IMR-90 (cell line): Measurements from ENCODE around the gene APEX1. TPM values are rescaled to one million over a fixed set of nuclear protein-coding genes. Genes with fewer than 3 reads are reported as not detected.

Experiments used
- ATAC-seq: fragments of 200-7000 bp; cut with Tn5 transposase; 2 replicates; pipeline ENCODE4 v1.9.1; 2020; ENCODE audit warnings: low read depth, mild to moderate bottlenecking, moderate library complexity
- BruUV-seq: library from RNA; stranded (reverse); fragments of 400-500 nt; replicated peaks from 2 replicates; lab custom pipeline; 2021; lab: Mats Ljungman, UMichigan
- CTCF ChIA-PET: fragments of 300-600 bp; formaldehyde crosslinking; extraction: SDS; loops from one replicate; lab custom pipeline; 2021; ENCODE audit warnings: antibody characterized with exemption; lab: Yijun Ruan, JAX
- POLR2A ChIA-PET: fragments of 300-600 bp; sonication (Branson Sonifier 250); formaldehyde crosslinking; loops from one replicate; lab custom pipeline; 2022; ENCODE audit warnings: antibody characterized with exemption; ENCODE audit not compliant: unreplicated experiment; lab: Charles Lee
- DNase-seq: peaks from one replicate; pipeline ENCODE4 v3.0.0; 2013
- H2AFZ ChIP-seq: replicated peaks from 2 replicates; pipeline ENCODE3; 2013; ENCODE audit warnings: low read length, mild to moderate bottlenecking; ENCODE audit not compliant: poor library complexity
- H2AK5ac ChIP-seq: 2 replicates; pipeline ENCODE4 v1.6.1; 2013; ENCODE audit warnings: low read depth, low read length, inconsistent platforms
- H2AK9ac ChIP-seq: replicated peaks from 2 replicates; pipeline ENCODE3; 2013; ENCODE audit warnings: mild to moderate bottlenecking, low read depth, low read length, moderate library complexity; ENCODE audit not compliant: poor library complexity
- H2BK120ac ChIP-seq: 2 replicates; pipeline ENCODE4 v1.6.1; 2013; ENCODE audit warnings: low read depth, low read length, inconsistent platforms
- H2BK15ac ChIP-seq: 3 replicates; pipeline ENCODE4 v1.6.1; 2013; ENCODE audit warnings: low read depth, low read length, inconsistent platforms
- H2BK20ac ChIP-seq: 2 replicates; pipeline ENCODE4 v1.6.1; 2013; ENCODE audit warnings: low read depth, mild to moderate bottlenecking, inconsistent platforms, low read length, moderate library complexity
- H2BK5ac ChIP-seq: 2 replicates; pipeline ENCODE4 v1.6.1; 2013; ENCODE audit warnings: mild to moderate bottlenecking, low read depth, low read length, inconsistent platforms; ENCODE audit not compliant: poor library complexity, severe bottlenecking
- H3K14ac ChIP-seq: replicated peaks from 2 replicates; pipeline ENCODE4 v1.6.1; 2013; ENCODE audit warnings: low read depth, low read length, inconsistent platforms
- H3K18ac ChIP-seq: 2 replicates; pipeline ENCODE4 v1.6.1; 2013; ENCODE audit warnings: low read depth, low read length, control low read depth
- H3K23ac ChIP-seq: 2 replicates; pipeline ENCODE4 v1.6.1; 2013; ENCODE audit warnings: low read depth, low read length, inconsistent platforms
- H3K27ac ChIP-seq: 2 replicates; pipeline ENCODE4 v1.5.1; 2013; ENCODE audit warnings: mild to moderate bottlenecking, control low read depth, low read length; ENCODE audit not compliant: insufficient read depth
- H3K27me3 ChIP-seq: 2 replicates; pipeline ENCODE4 v1.6.1; 2013; ENCODE audit warnings: low read length; ENCODE audit not compliant: control insufficient read depth, insufficient read depth
- H3K36me3 ChIP-seq: 2 replicates; pipeline ENCODE4 v1.6.1; 2013; ENCODE audit warnings: low read length, mixed read lengths; ENCODE audit not compliant: control insufficient read depth, insufficient read depth
- H3K4ac ChIP-seq: 2 replicates; pipeline ENCODE4 v1.6.1; 2013; ENCODE audit warnings: low read depth, low read length, inconsistent platforms
- H3K4me1 ChIP-seq: 2 replicates; pipeline ENCODE4 v1.6.1; 2013; ENCODE audit warnings: low read length, mixed read lengths; ENCODE audit not compliant: control insufficient read depth, insufficient read depth
- H3K4me2 ChIP-seq: 2 replicates; pipeline ENCODE4 v1.6.1; 2013; ENCODE audit warnings: low read depth, mild to moderate bottlenecking, control low read depth, low read length, moderate library complexity
- H3K4me3 ChIP-seq: 2 replicates; pipeline ENCODE4 v1.5.1; 2013; ENCODE audit warnings: low read depth, mild to moderate bottlenecking, control low read depth, low read length, moderate library complexity; ENCODE audit not compliant: insufficient read depth
- H3K56ac ChIP-seq: 2 replicates; pipeline ENCODE4 v1.6.1; 2013; ENCODE audit warnings: low read length, inconsistent platforms; ENCODE audit not compliant: insufficient read depth; ENCODE audit errors: extremely low read depth
- H3K79me1 ChIP-seq, 2 experiments: 2 replicates each; pipeline ENCODE4 v1.6.1; 2013; ENCODE audit warnings: low read length in 2 of 2, inconsistent platforms in 1 of 2, low read depth in 1 of 2
- H3K9ac ChIP-seq: 2 replicates; pipeline ENCODE4 v1.6.1; 2013; ENCODE audit warnings: low read depth, low read length, control low read depth
- H3K9me1 ChIP-seq: 2 replicates; pipeline ENCODE4 v1.6.1; 2013; ENCODE audit warnings: low read length, inconsistent platforms; ENCODE audit not compliant: insufficient read depth
- H3K9me3 ChIP-seq: 2 replicates; pipeline ENCODE4 v1.6.1; 2013; ENCODE audit warnings: low read length; ENCODE audit not compliant: control insufficient read depth, insufficient read depth
- H4K20me1 ChIP-seq: 2 replicates; pipeline ENCODE4 v1.6.1; 2013; ENCODE audit warnings: low read length, inconsistent platforms; ENCODE audit not compliant: insufficient read depth
- H4K5ac ChIP-seq: 2 replicates; pipeline ENCODE4 v1.6.1; 2013; ENCODE audit warnings: mild to moderate bottlenecking, low read depth, low read length, control low read depth
- H4K8ac ChIP-seq, 2 experiments: 2 replicates each; pipeline ENCODE4 v1.6.1; 2013; ENCODE audit warnings: low read depth in 2 of 2, low read length in 2 of 2, control low read depth in 1 of 2, inconsistent platforms in 1 of 2
- H4K91ac ChIP-seq: 2 replicates; pipeline ENCODE4 v1.6.1; 2013; ENCODE audit warnings: low read depth, low read length, inconsistent platforms; ENCODE audit not compliant: insufficient read depth
- BHLHE40 ChIP-seq: fragments of 150-350 bp; IDR thresholded peaks from 2 replicates; pipeline ENCODE4 v1.6.1; 2016; ENCODE audit warnings: mild to moderate bottlenecking, low read depth, low read length
- CEBPB ChIP-seq: IDR thresholded peaks from 2 replicates; pipeline ENCODE4 v1.6.1; 2012; ENCODE audit warnings: low read depth, low read length, improper control_type of control experiment
- CTCF ChIP-seq: conservative IDR thresholded peaks from 2 replicates; pipeline ENCODE4 v1.5.1; 2012; ENCODE audit warnings: mild to moderate bottlenecking, low read depth, low read length, improper control_type of control experiment
- ELK1 ChIP-seq: fragments of 150-350 bp; IDR thresholded peaks from 2 replicates; pipeline ENCODE4 v1.6.1; 2016; ENCODE audit warnings: low read depth, mild to moderate bottlenecking, low read length, moderate library complexity, borderline replicate concordance
- FOS ChIP-seq: fragments of 150-350 bp; IDR thresholded peaks from 2 replicates; pipeline ENCODE4 v1.6.1; 2016; ENCODE audit warnings: low read depth, low read length
- MAFK ChIP-seq: IDR thresholded peaks from 2 replicates; pipeline ENCODE4 v1.6.1; 2012; ENCODE audit warnings: low read depth, low read length, improper control_type of control experiment
- MAZ ChIP-seq: IDR thresholded peaks from 2 replicates; pipeline ENCODE4 v1.6.1; 2012; ENCODE audit warnings: low read depth, mild to moderate bottlenecking, low read length, improper control_type of control experiment, moderate library complexity, borderline replicate concordance
- MXI1 ChIP-seq: IDR thresholded peaks from 2 replicates; pipeline ENCODE4 v1.6.1; 2012; ENCODE audit warnings: low read depth, mild to moderate bottlenecking, low read length, moderate library complexity, borderline replicate concordance
- NFE2L2 ChIP-seq: fragments of 150-350 bp; IDR thresholded peaks from 2 replicates; pipeline ENCODE4 v1.6.1; 2016; ENCODE audit warnings: low read depth, mild to moderate bottlenecking, low read length
- POLR2A ChIP-seq: IDR thresholded peaks from 2 replicates; pipeline ENCODE4 v1.6.1; 2012; ENCODE audit warnings: mild to moderate bottlenecking, low read depth, low read length
- RAD21 ChIP-seq: IDR thresholded peaks from 2 replicates; pipeline ENCODE4 v1.6.1; 2012; ENCODE audit warnings: low read length, improper control_type of control experiment
- RCOR1 ChIP-seq: IDR thresholded peaks from 2 replicates; pipeline ENCODE4 v1.6.1; 2012; ENCODE audit warnings: mild to moderate bottlenecking, low read length, improper control_type of control experiment; ENCODE audit not compliant: insufficient replicate concordance
- RFX5 ChIP-seq: IDR thresholded peaks from 2 replicates; pipeline ENCODE4 v1.8.0; 2012; ENCODE audit warnings: low read depth, mild to moderate bottlenecking, low read length, moderate library complexity
- SMC3 ChIP-seq: fragments of 150-350 bp; IDR thresholded peaks from 2 replicates; pipeline ENCODE4 v1.6.1; 2016; ENCODE audit warnings: low read depth, mild to moderate bottlenecking, antibody characterized with exemption, low read length, moderate library complexity
- USF2 ChIP-seq: fragments of 150-350 bp; IDR thresholded peaks from 2 replicates; pipeline ENCODE4 v1.6.1; 2017; ENCODE audit warnings: mild to moderate bottlenecking, antibody characterized with exemption, low read length, low read depth
- WGBS, 2 experiments: methylation state at CpG; one replicate each; pipeline versions ENCODE4 v1.1.5 to v1.1.7; 2013; ENCODE audit warnings: missing lambda C conversion rate in 2 of 2; ENCODE audit not compliant: insufficient read length in 1 of 2; ENCODE audit errors: extremely low coverage in 2 of 2; 5-methylcytosine and 5-hydroxymethylcytosine counted together
- dilution Hi-C: fragments of 300-500 bp; cut with HindIII; formaldehyde crosslinking; loops from one replicate; pipeline ENCODE4 v1.14.3; 2018; ENCODE audit warnings: low sequenced_read_pairs; ENCODE audit not compliant: unreplicated experiment
- in situ Hi-C: fragments of 300-500 bp; cut with MboI; formaldehyde crosslinking; loops from 3 replicates; pipeline ENCODE4 v1.14.3; 2019; ENCODE audit warnings: low sequenced_read_pairs, inconsistent platforms, mixed read lengths
- intact Hi-C: fragments of 100-400 bp; cut with micrococcal nuclease; formaldehyde crosslinking; loops from 2 replicates; pipeline ENCODE4 v1.10.0; 2022
- polyA plus RNA-seq, 3 experiments: library from polyadenylated mRNA; depleted of rRNA; stranded (reverse); fragments of >200 nt; gene quantifications; 2 replicates each; pipeline ENCODE4 v1.2.3, GENCODE V29; 2012; ENCODE audit warnings: low replicate concordance in 1 of 3
- total RNA-seq: library from RNA; depleted of rRNA; stranded (reverse); fragments of >200 nt; gene quantifications from 2 replicates; pipeline ENCODE4 v1.2.3, GENCODE V29; 2012

Gene APEX1
- total and polyA plus RNA-seq, 2 of the 4 experiments (the other 2 are of a cell fraction), result 125 to 241 TPM

GRCh38 chr14:20412411-20412810 lies 42.6 kb upstream of the APEX1 start:
- no peaks in the 10 kb centered on the region for H3K9me3 ChIP-seq
- in situ Hi-C loops (loop anchor here (5.0 to 10.0 kb wide), 2 partner anchors 200 to 272 kb away; partner anchors contain the start of genes ANG and RNASE4), intact Hi-C loops (loop anchor here (1.0 to 2.0 kb wide), 3 partner anchors 44 to 270 kb away; partner anchors contain the start of gene PARP2), dilution Hi-C loops (no loop called here)
- H2AK5ac ChIP-seq, result no peak overlapping the region
- H2BK15ac ChIP-seq, result no peak overlapping the region
- H2AFZ ChIP-seq, result no peak overlapping the region
- no peak overlapping the region for H4K91ac ChIP-seq
- H4K20me1 ChIP-seq, result no peaks in the 10 kb centered on the region
- peak overlapping the region; percentile 24; the same call in 1 of the 2 replicates for H3K18ac ChIP-seq
- H3K23ac ChIP-seq, result peak overlapping the region; percentile 41; the same call in 1 of the 2 replicates
- H2BK5ac ChIP-seq, result peak overlapping the region; percentile 89
- no peak overlapping the region; the same call in 1 of the 2 replicates for H2BK20ac ChIP-seq
- H3K56ac ChIP-seq, result peak overlapping the region; percentile 68; the same call in 1 of the 2 replicates
- no peak overlapping the region for H2AK9ac ChIP-seq
- no peaks in the 10 kb centered on the region for H3K27me3 ChIP-seq
- peak overlapping the region; percentile 86 for H3K9ac ChIP-seq
- peak overlapping the region; percentile 27; the same call in 1 of the 2 replicates for H4K5ac ChIP-seq
- ChIA-PET POLR2A (interaction anchor here (0.6 to 0.7 kb wide), 2 partner anchors 23 to 49 kb away, joined by 7 to 18 read pairs; partner anchors contain the start of gene PIP4P1), CTCF (interaction anchor here (0.6 kb wide), 1 partner anchor 218 kb away, joined by 5 read pairs; no protein-coding TSS in a partner anchor)
- peak overlapping the region; percentile 98 for H3K27ac ChIP-seq
- ATAC-seq (peak; percentile 4), DNase-seq (no peak)
- WGBS, 2 experiments, result no CpG with 5 or more reads among the region's 7 CpGs
- no TSS peak for BruUV-seq
- H3K4ac ChIP-seq, result no peak overlapping the region; the same call in 1 of the 2 replicates
- peak overlapping the region; percentile 95 for H3K4me2 ChIP-seq
- peaks cover 4% of the 10 kb centered on the region; the same call in 1 of the 2 replicates for H3K9me1 ChIP-seq
- peak overlapping the region; percentile 86; the same call in 1 of the 2 replicates for H3K14ac ChIP-seq
- peak overlapping the region; percentile 81 to 90; a peak in 2 of 4 replicates for H4K8ac ChIP-seq
- peak overlapping the region; percentile 79 for H3K4me3 ChIP-seq
- H3K4me1 ChIP-seq, result peaks cover 6% of the 10 kb centered on the region
- peak overlapping the region; percentile 59; the same call in 1 of the 2 replicates for H2BK120ac ChIP-seq
- peaks cover 9% of the 10 kb centered on the region for H3K36me3 ChIP-seq
- H3K79me1 ChIP-seq, result peaks cover 4 to 34% of the 10 kb centered on the region in 2 experiments; a peak in 3 of 4 replicates
- TF ChIP-seq RAD21, result no peak
- TF ChIP-seq ELK1, result no peak
- no peak for TF ChIP-seq MAFK
- no peak for TF ChIP-seq BHLHE40
- TF ChIP-seq CEBPB, result no peak
- TF ChIP-seq SMC3, result no peak
- no peak for TF ChIP-seq RCOR1
- no peak for TF ChIP-seq POLR2A
- TF ChIP-seq MAZ, result no peak
- no peak for TF ChIP-seq USF2
- TF ChIP-seq RFX5, result no peak
- TF ChIP-seq FOS, result no peak
- no peak for TF ChIP-seq NFE2L2
- no peak for TF ChIP-seq CTCF
- TF ChIP-seq MXI1, result no peak
